Psoas muscle (tissue), 8 donors: ENCODE measurements around the gene MRPS5. TPM values are rescaled to one million over a fixed set of nuclear protein-coding genes. Genes with fewer than 3 reads are reported as not detected.

ENCODE experiments used
- ATAC-seq, 4 donors: fragments of 200-7000 bp; cut with Tn5 transposase; one replicate each; pipeline ENCODE4 v1.9.1; 2020; ENCODE audit warnings: moderate library complexity in 3 of 4, mild to moderate bottlenecking in 2 of 4
- DNase-seq, 2 donors: peaks; one replicate each; pipeline ENCODE4 v3.0.0-alpha.2; 2020
- H3K27ac ChIP-seq: fragments of 200-600 bp; one replicate; pipeline ENCODE4 v1.8.0; 2022
- H3K27me3 ChIP-seq, 3 donors: fragments of 200-600 bp in 1 of 3; one replicate each; pipeline versions ENCODE4 v1.6.1 to v1.8.0; 2013 to 2022; ENCODE audit warnings: low read length in 2 of 3, mild to moderate bottlenecking in 2 of 3, moderate library complexity in 1 of 3; ENCODE audit not compliant: insufficient read depth in 3 of 3
- H3K36me3 ChIP-seq, 2 donors: fragments of 200-600 bp in 1 of 2; one replicate each; pipeline versions ENCODE4 v1.6.1 to v1.8.0; 2013 to 2022; ENCODE audit warnings: low read depth in 1 of 2, mild to moderate bottlenecking in 1 of 2, moderate library complexity in 1 of 2; ENCODE audit not compliant: insufficient read depth in 1 of 2
- H3K4me1 ChIP-seq: fragments of 200-600 bp; one replicate; pipeline ENCODE4 v1.8.0; 2022
- H3K4me3 ChIP-seq: fragments of 200-600 bp; one replicate; pipeline ENCODE4 v1.8.0; 2022; ENCODE audit warnings: mild to moderate bottlenecking
- H3K9me3 ChIP-seq: fragments of 200-600 bp; one replicate; pipeline ENCODE4 v1.8.0; 2022
- WGBS, 3 donors: extraction: QIAGEN DNeasy Blood & Tissue Kit; methylation state at CpG; one replicate each; pipeline versions ENCODE4 v1.1.6 to v1.1.7; 2013; 5-methylcytosine and 5-hydroxymethylcytosine counted together
- intact Hi-C, 2 donors: fragments of 100-400 bp; cut with DNase I; formaldehyde crosslinking; loops; one replicate each; pipeline versions ENCODE4 v1.11.0 to v1.14.2; 2022
- polyA plus RNA-seq, 3 donors: library from polyadenylated mRNA; stranded (reverse); fragments of 200-250 nt; gene quantifications; one replicate each; pipeline ENCODE4 v1.2.3, GENCODE V29; 2013
- total RNA-seq, 4 donors: library from RNA; stranded (reverse); fragmentation: NEBNext Ultra II Directional in 2 of 4; extraction: Animal tissue kit (Norgen Biotek cat#: 25700) in 2 of 4; gene quantifications; one replicate each; pipeline versions ENCODE4 v1.2.1 to v1.2.4, GENCODE V29; 2021 to 2023
- TF ChIP-seq, protein P1 (sequence below): fragments of 200-600 bp; IDR thresholded peaks from one replicate; pipeline ENCODE4 v1.8.0; 2022; ENCODE audit warnings: antibody characterized with exemption
- donor health status: healthy with polysubstance abuse.
- donor health status: DM: no; HTN: no; CAD: no; lungs with moderate emphysema.
- donor health status: Bipolar disorder and iron deficiency.
- donor health status: healthy.
- donor health status: DM: yes; HTN: yes; CAD: no.
- donor health status: DM: no; HTN: no; CAD: no.
- donor health status: DM: no; HTN: no; CAD: no.
- donor health status: DM: yes; HTN: yes; CAD: no.

The MRPS5 gene
- total and polyA plus RNA-seq, 7 donors = 45.6 to 180 (median 79.0) TPM

DNA sequence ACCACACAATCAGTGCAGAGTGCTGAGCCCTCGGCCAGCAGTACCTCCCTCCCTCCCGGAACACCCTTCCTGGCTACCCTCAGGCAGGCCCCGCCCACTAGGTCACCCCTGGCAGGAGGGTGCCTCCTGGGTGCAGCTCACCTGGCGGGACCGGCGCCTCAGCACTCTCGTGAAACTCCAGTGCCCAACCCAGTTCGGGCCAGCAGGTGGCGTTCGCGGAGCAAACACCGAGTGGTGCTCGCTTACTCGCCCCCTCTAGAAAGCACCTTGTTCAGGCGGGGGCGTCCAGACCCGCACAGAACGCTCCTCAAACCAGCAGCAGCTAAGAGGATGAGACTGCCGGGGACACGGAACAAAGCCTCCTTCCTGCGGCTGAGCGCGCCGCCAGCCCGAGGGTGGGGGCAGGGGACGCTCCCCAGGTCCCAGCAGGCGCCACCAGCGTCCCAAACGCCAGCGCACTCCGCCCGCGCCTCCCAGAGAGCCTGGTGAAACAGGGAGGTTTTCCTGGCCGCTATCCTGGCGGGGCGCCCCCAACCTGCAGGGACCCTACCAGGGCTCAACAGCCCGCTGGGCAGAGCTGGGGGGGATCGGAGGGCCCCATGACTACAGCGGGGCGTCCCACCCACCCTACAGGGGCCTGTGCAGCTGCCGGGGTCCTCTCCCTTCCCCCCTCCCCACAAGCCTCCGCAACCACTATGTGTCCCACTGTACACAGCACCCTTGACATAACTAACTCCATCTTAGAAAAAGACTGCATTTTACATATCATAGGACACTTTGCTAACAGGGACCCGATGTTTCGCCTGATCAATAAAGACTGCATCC lies 44.7 kb downstream of the MRPS5 start:
- peaks cover 6% of the 10 kb centered on the region for H3K4me1 ChIP-seq
- WGBS, 3 donors = 6 to 8% (median 7%) methylated on average over 39 to 44 of the region's 44 CpGs
- peaks cover 0 to 29% (median 4%) of the 10 kb centered on the region in 3 donors for H3K27me3 ChIP-seq
- ATAC-seq = peak; percentile 78 to 91 (median 84)
- H3K36me3 ChIP-seq = no peaks in the 10 kb centered on the region
- no peak overlapping the region for H3K27ac ChIP-seq
- intact Hi-C loops = loop anchor here in 1 of 2 donors (5.0 kb wide), 1 partner anchor 40 kb away; no protein-coding TSS in a partner anchor
- peak overlapping the region; percentile 68 for H3K4me3 ChIP-seq
- peak; percentile 66 to 80 for DNase-seq
- TF ChIP-seq, protein P1, sequence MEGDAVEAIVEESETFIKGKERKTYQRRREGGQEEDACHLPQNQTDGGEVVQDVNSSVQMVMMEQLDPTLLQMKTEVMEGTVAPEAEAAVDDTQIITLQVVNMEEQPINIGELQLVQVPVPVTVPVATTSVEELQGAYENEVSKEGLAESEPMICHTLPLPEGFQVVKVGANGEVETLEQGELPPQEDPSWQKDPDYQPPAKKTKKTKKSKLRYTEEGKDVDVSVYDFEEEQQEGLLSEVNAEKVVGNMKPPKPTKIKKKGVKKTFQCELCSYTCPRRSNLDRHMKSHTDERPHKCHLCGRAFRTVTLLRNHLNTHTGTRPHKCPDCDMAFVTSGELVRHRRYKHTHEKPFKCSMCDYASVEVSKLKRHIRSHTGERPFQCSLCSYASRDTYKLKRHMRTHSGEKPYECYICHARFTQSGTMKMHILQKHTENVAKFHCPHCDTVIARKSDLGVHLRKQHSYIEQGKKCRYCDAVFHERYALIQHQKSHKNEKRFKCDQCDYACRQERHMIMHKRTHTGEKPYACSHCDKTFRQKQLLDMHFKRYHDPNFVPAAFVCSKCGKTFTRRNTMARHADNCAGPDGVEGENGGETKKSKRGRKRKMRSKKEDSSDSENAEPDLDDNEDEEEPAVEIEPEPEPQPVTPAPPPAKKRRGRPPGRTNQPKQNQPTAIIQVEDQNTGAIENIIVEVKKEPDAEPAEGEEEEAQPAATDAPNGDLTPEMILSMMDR = peak; percentile 73
- H3K9me3 ChIP-seq = no peaks in the 10 kb centered on the region

DNA sequence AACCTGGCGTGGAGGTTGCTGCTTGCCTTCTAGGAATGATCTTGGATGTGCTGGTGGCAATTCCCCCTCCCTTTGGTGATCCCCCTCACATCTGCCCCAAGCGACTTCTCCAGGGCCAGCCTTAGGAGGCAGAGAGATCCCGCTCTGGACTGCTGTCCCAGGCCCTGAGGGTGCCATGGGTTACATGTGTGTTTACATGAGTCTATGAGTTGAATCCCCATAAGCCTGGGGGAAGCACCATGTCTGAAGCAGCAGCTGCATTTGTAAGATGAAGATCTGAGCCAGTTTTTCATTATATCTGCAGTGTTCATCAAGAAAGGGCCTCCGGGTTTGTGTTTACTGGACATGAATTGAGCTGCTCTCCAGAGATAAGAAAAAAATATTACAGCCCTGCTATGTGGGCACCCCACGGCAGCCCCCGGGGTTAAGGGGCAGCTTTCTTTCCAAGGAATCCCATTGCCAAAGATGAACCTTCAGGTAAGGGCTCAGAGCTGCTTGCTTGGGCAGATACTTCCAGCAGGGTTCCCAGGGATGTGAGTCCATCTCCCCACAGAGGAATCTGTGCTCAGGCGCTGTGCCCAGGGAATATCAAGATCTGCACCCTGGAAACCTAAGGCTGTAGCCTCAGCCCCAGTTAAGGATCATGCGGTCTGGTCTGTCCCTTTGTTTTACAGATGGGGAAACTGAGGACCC lies 46.0 kb downstream of the MRPS5 start:
- no peak for DNase-seq
- no peak overlapping the region for H3K4me3 ChIP-seq
- intact Hi-C loops = loop anchor here in 1 of 2 donors (5.0 kb wide), 1 partner anchor 42 kb away; no protein-coding TSS in a partner anchor
- TF ChIP-seq, protein P1 = no peak
- no peaks in the 10 kb centered on the region for H3K9me3 ChIP-seq
- 76 to 91% (median 81%) methylated on average over 8 of the region's 8 CpGs for WGBS, 3 donors
- H3K27ac ChIP-seq = no peak overlapping the region
- ATAC-seq = no peak
- no peaks in the 10 kb centered on the region for H3K36me3 ChIP-seq
- peaks cover 0 to 29% (median 4%) of the 10 kb centered on the region in 3 donors for H3K27me3 ChIP-seq
- H3K4me1 ChIP-seq = peaks cover 6% of the 10 kb centered on the region

DNA sequence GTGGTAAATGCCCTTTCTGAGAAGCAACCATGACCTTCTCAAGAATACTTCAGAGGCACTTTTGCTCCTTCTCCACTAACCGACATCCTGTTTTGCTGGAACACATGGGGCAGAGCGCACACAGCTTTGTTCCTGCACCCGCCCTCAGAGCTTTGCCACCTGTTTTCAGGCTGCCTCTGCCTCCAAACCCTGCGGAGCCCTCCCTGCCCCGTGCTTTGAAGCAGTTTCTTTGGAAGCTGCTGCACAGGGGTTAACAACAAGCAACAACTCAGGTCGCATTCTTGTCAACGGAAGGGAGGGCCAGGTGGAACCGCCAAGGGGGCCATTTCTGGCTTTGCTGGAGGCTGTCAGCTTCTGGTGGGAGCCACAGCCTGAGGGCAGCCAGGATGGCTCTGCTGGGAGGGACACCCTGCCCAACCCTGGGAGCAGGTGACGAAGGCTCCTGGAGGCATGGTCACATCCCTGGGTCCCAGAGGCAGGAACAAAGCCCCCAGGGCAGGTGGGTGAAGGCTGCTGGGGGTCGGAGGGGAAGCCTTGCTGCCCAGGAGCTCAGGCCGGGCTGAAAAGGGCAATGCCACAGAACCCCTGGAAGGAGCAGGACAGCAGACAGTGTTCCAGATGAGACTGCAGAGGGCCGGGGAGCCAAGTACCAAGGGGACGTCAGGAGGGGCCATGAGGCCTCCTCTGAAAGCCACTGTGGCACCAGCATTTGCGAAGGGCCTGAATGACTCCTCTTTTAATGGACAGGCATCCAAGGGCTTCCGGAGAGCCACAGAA lies 46.8 kb downstream of the MRPS5 start:
- Histone ChIP-seq H3K36me3 (no peaks in the 10 kb centered on the region), H3K4me1 (peaks cover 6% of the 10 kb centered on the region), H3K27ac (no peak overlapping the region), H3K27me3 (peaks cover 0 to 29% (median 4%) of the 10 kb centered on the region in 3 donors), H3K9me3 (no peaks in the 10 kb centered on the region), H3K4me3 (no peak overlapping the region)
- 46 to 74% (median 61%) methylated on average over 15 of the region's 15 CpGs for WGBS, 3 donors
- ATAC-seq (no peak), DNase-seq (no peak)
- TF ChIP-seq, protein P1 = no peak
- intact Hi-C loops = loop anchor here in 1 of 2 donors (5.0 kb wide), 1 partner anchor 42 kb away; no protein-coding TSS in a partner anchor

DNA sequence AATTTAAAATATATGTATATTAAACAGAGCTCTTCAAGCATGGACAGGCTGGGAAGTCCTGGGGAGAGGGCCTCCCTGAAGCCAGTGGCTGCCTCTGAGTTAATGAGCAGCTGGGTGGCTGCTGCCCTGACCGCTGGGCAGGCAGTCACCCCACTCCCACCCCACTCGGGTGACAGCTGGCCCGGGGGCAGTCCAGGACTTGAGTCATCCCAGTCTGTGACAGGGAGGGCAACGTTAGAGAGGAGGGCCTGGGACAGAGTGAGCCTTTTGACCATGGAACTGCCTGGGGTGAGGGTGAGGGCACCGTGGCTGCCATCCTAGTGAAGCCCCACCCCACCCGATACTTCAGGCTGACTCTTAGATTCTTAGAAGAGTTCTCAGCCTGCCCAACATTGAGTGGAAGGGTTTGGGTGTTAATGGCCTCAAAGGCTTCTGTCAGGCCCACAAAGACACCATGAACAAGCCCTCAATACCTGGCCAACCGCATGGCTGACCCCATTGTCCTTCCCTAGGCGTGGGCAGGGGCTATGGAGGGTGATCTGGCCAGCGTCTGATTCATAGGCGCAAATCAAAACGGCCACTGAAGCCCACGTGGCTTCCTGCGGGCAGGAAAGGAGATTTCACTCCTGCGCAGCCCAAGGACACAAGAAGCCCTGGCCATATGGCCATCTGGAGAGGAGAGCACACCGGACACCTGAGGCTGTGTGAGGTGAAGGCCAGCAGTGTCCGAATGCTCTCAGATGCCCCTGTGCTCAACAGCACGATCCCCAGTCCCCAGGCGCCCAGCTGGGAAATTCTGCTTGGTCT lies 47.5 kb downstream of the MRPS5 start:
- DNase-seq (no peak), ATAC-seq (no peak)
- H3K4me3 ChIP-seq = no peak overlapping the region
- WGBS, 3 donors = 47 to 65% (median 50%) methylated on average over 18 of the region's 18 CpGs
- intact Hi-C loops = no loop called here
- peaks cover 0 to 29% (median 4%) of the 10 kb centered on the region in 3 donors for H3K27me3 ChIP-seq
- no peaks in the 10 kb centered on the region for H3K36me3 ChIP-seq
- TF ChIP-seq, protein P1 = no peak
- H3K4me1 ChIP-seq = peaks cover 6% of the 10 kb centered on the region
- no peaks in the 10 kb centered on the region for H3K9me3 ChIP-seq
- no peak overlapping the region for H3K27ac ChIP-seq
